ENCODE results near the gene MLANA.

Gene MLANA

GRCh38 chr9:5899292-5899691 is 8.6 kb downstream of the MLANA start:
- no peak for DNase-seq (ENCODE audit: low spot score)

DNA sequence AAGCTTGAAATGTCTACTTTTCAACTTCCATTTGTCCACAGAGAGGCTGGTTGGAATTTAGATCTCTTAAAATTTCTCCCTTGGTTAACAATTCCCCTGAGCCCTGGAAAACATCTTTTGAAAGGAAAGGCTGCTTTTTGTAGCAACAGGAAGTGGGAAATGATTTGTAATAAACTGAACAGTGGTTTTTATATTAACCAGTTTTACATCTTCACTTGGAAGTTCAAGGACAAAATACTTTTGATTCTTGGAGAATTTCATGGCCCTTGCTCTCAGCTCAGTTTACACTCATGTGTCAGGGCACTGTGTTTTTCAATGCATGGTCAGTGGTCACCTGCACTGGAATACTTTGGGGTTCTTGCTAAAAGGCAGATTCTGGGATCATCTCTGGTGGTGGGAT is 9.9 kb downstream of the MLANA start:
- DNase-seq (ENCODE audit: low spot score), result no peak

DNA sequence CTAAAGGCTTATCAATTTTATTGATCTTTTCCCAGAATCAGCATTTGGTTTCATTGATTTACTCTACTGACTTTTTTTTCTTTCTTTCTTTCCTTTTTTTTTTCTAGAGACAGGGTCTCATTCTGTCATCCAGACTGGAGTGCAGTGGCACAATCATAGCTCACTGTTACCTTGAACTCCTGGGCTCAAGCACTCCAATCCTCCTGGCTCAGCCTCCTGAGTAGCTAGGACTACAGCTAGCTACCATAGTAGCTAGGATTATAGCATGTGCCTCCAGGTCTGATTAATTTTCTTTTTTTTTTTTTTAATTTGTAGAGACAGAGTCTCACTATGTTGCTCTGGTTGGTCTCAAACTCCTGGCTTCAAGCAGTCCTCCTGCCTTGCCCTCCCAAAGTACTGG is 11.7 kb downstream of the MLANA start:
- no peak for DNase-seq (ENCODE audit: low spot score)

GRCh38 chr9:5908918-5909317 is 18.2 kb downstream of the MLANA start:
- no peak for DNase-seq (ENCODE audit: low spot score)

- no peak for DNase-seq (ENCODE audit: low spot score)
Observed at GRCh38 chr9:5909976-5910375, 19.3 kb downstream of the MLANA start.

DNA sequence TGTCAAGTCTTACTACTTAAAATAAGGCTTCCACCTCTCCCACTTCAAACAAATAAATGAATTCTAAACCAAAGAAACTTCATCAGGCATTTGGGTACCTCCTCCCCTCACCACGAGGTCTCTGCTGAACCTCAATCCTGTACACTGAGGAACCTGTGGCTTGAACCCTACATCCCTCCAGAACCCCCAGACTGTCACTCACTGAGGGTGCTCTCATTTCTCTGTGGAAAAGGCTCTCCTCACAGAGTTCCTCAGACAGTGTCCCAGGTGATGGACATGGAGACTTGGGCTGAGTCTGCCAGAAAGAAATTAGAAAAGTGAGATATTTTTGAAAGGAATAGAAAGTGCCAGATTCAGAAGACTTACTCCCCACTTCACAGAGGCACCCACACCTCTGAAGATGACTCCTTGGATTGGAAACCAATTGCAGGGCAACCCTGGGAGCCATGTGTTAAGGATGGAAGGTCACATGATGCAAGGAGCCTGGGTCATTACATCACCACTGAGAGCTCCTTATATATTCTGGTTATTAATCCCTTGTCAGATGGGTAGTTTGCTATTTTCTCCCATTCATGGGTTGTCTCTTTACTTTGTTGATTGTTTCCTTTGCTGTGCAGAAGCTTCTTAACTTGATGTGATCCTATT is 19.8 kb downstream of the MLANA start:
- DNase-seq (ENCODE audit: low spot score), result no peak

DNA sequence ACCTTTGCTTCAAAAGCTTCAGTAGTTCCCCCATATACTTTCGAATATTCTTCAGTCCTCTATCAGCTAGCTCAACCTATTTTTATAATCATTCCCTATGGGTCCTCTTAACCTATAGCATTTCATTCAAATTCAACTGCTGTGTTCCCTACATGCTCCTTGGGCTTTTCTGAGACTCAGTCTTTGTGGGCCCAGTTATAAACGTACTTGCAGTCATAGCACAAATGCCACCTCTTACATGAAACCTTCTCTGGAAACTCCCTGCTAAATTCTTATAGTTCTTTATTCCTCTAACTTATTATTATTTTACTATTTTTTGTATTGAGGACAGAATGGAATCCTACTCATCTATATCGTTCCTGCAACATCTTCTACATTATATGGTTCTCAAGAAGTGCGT is 24.7 kb downstream of the MLANA start:
- no peak for DNase-seq (ENCODE audit: low spot score)

GRCh38 chr9:5917273-5917672 is 26.6 kb downstream of the MLANA start:
- DNase-seq (ENCODE audit: low spot score), result no peak

GRCh38 chr9:5917888-5918287 is 27.2 kb downstream of the MLANA start:
- no peak for DNase-seq (ENCODE audit: low spot score)

DNA sequence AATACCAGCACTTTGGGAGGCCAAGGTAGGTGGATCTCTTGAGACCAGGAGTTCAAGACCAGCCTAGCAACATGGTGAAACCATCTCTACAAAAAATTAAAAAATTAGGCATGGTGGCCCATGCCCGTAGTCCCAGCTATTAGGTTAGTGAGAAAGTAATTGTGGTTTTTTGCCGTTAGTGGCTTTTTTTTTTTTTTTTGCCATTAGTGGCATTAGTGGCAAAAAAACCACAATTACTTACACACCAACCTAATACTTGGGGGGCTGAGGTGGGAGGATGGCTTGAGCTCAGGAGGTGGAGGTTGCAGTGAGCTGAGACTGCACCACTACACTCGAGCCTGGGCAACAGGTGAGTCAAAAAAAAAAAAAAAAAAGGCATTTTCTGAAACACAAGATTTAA is 27.8 kb downstream of the MLANA start:
- no peak for DNase-seq (ENCODE audit: low spot score)

DNA sequence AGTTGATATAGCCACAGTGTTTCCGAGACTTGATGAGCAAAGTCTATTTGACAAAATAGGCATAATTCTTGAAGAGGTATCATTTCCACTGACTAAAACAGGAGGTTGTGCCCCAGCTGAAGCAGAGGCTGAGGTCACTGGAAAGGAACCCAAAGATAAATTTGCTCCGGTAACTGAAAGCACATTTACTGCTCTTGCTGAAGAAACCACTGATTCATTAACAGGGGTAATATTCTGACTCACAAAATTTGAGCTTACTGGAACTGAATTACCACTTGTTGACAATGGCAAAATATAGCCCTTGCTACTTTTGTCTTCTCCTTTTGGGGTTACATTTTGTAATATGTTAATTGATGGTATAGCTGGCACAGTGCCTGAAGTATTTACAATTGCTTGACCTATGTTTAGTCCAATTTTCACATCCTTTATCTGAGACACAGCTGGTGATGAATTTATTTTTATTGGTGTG is 30.2 kb downstream of the MLANA start:
- DNase-seq (ENCODE audit: low spot score), result no peak

DNA sequence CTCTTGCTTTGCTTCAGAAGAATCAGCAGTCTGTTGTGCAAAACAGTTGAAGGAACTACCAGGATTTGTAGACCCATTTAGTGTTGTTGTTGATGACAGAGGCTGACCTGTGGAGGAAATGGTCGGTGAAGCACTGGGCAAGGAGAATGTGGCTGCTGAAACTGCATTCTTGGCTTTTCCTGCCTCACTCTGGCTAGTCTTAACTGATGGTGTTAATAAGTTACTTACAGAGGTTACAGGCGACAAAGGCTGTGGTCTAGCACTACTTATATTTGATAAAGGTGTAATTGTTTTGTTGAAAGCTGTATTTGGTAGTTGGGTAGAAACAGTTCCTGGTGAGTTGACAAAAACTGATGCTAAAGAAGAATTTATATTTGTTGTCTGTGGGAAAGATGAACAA is 31.5 kb downstream of the MLANA start:
- DNase-seq (ENCODE audit: low spot score), result no peak

GRCh38 chr9:5931657-5932056 is 41.0 kb downstream of the MLANA start:
- no peak for DNase-seq (ENCODE audit: low spot score)

DNA sequence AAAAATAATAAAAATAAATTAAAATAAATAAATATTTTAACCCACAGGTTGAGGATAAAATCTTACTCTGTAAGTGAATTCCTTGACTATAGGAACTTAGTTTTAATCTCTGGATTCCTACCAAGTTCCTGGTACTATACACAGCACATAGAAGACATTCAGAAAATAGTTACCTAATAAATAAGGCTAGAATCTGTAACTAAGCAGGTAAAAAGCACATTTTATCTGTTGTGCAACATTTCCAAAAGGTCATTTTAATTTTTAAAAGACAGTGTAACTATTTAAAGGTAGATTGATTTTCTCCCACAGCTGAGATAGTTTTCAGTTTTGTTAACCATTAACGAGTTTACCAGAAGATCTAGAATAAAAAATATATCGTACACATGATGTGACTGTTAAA is 47.8 kb downstream of the MLANA start:
- no peak for DNase-seq (ENCODE audit: low spot score)

DNA sequence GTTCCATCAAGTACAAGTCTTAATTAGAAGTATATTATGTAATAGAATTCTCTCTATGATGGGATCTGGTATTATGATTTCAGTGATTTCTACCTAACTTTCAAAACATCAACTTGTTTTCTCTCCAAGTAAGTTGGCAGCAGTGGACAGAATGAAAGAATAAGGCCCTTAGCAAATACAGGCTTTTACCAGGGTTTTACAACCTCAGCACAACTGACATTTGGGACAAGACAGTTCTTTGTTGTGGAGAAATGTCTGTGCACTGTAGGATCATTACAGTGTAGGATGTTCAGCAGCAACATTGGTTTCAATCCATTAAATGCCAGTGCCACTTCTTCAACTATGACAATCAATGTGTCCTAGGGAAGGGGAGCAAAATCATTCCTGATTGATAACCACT is 48.8 kb downstream of the MLANA start:
- no peak for DNase-seq (ENCODE audit: low spot score)

DNA sequence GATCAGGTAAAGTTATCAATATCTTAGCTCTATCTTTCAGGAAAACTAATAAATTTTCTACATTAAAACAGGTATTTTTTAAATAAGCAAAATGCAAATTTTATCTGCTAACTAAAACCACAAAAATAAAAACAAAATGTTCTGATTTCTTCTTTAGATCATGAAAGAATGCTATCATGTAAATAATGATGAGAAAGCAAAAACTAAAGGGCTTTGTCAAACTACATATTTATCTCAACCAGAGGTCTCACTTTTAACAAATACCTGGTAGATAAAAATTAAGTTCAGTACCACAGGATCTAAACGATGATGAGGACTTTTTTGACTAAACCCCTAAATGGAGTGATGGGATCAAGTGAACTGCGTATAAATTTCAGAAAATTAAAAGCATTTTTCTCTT is 50.5 kb downstream of the MLANA start:
- no peak for DNase-seq (ENCODE audit: low spot score)

DNA sequence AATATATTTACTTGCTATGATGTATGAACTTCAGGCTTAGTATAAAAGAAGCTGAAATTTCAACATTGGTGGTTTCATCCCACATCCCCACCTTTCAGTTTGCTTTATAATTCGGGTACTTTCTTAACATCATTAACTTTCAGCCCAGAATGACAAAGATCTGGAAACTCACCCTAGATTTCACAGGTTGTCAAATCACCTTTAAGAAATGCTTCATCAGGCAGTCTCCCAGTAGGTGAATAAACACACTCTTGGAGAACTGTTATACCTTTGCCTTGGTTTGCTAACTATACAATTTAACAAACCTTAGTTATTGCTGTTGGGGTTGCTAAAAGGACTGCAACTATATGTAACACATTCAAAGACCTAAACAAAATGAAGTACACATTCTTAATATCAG is 54.4 kb downstream of the MLANA start:
- no peak for DNase-seq (ENCODE audit: low spot score)

DNA sequence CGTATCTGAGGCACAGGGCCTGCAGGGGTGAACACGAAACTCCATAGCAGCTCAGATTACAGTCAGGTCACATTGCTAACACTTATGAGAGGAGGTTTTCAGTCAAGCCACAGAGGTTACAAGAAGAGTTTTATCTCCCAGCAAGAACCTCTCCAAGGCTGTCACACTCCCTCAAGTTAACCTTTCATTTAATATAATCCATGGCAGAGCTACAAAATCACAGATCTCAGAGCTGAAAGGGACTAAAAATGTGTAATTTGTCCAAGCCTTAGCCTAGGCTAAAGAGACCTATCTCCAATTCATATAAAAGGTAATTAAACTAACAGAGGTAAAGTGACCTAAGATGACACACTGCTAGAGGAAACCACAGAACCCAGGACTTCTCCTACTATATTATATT is 57.2 kb downstream of the MLANA start:
- no peak for DNase-seq (ENCODE audit: low spot score)

DNA sequence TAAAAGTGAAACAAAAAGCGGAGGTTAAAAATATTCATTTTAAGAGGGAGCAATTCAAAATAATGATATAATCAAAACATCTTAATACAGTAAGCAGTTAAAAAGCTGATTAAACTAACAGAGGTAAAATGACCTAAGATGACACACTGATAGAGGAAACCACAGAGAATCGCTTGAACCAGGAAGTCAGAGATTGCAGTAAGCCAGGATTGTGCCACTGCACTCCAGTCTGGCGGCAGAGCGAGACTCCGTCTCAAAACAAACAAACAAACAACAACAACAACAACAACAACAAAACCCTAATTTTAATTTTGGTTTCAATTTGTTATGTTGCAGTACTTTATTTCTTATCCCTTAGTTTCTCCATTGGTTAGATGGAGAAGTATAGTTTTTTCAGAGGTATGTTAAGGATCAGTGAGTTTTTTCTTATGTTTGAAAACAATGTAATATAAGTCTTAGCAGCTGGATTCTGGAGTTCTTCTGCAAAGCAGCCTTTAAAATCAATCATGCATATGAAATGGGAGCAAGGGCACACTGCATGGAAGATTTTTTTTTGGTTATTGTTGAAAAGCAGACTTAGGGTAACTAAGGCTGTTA is 58.5 kb downstream of the MLANA start:
- no peak for DNase-seq (ENCODE audit: low spot score)

DNA sequence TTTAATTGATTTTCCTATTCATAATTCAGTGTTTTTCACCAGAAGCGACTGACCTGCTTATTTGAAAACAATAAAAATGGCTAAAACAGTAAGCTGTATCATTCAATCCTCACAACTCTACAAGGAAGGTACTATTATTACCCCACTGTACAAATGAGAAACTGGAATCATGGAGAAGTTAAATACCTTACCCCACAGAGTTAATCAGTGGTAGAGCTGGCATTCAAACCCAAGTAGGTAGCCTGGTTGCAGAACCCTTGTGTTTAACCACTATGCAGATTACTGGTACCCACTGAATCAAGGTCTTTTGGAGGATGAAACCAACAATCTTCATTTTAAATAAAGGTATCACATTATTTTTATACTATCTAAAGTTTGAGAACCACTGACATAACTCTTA is 59.6 kb downstream of the MLANA start:
- DNase-seq (ENCODE audit: low spot score), result no peak

- no peak for DNase-seq (ENCODE audit: low spot score)
Observed at GRCh38 chr9:5951686-5952211, 61.1 kb downstream of the MLANA start.

- peak; percentile 4 for DNase-seq (ENCODE audit: low spot score)
Observed at GRCh38 chr9:5953743-5954707, 63.3 kb downstream of the MLANA start.

DNA sequence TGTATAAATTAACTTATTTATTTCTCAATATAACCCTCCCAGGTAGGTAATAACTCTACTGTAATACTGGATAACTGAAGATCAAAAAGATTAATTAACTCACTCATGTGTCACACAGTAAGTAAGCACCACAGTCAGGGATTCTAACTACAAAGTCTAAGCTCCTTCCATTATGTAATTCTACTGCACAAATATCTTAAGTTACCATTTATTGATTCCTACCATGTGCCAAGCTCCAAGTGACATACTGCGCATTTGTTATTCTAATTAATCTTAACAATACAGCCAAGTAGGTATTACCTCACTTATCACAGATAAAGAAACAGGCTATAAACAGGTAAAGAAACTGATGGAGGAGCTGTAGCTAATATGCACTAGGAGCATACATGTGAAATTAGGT is 66.5 kb downstream of the MLANA start:
- no peak for DNase-seq (ENCODE audit: low spot score)
